Pancreas (tissue), 10 donors: ENCODE measurements around the gene RBBP5. TPM values are rescaled to one million over a fixed set of nuclear protein-coding genes. Genes with fewer than 3 reads are reported as not detected.

Source experiments
- ATAC-seq, 4 donors: fragments of 200-7000 bp; cut with Tn5 transposase; one replicate each; pipeline versions ENCODE4 v1.8.0 to v1.9.1; 2020; ENCODE audit warnings: mild to moderate bottlenecking in 4 of 4, moderate library complexity in 4 of 4
- DNase-seq, 6 donors: peaks; one replicate each; pipeline ENCODE4 v3.0.0-alpha.2; 2020
- FAIRE-seq: peaks from 2 replicates; lab custom pipeline; 2012; peaks lifted over from hg19 to GRCh38; lab: Jason Lieb, UNC
- H3K27ac ChIP-seq, 4 donors: fragments of 200-600 bp; sonication (generic); 1 replicate in 3 of 4; 2 replicates in 1 of 4; pipeline versions ENCODE4 v1.5.0 to v1.8.0; 2020
- H3K27me3 ChIP-seq, 4 donors: fragments of 200-600 bp; one replicate each; pipeline ENCODE4 v1.8.0; 2021
- H3K36me3 ChIP-seq, 3 donors: fragments of 200-600 bp; sonication (generic) in 1 of 3; one replicate each; pipeline versions ENCODE4 v1.5.0 to v1.8.0; 2020 to 2021
- H3K4me1 ChIP-seq, 3 donors: fragments of 200-600 bp; one replicate each; pipeline ENCODE4 v1.8.0; 2021
- H3K4me3 ChIP-seq, 4 donors: fragments of 200-600 bp; sonication (generic) in 2 of 4; one replicate each; pipeline versions ENCODE4 v1.5.0 to v1.8.0; 2020 to 2021
- H3K9me3 ChIP-seq, 4 donors: fragments of 200-600 bp; one replicate each; pipeline ENCODE4 v1.8.0; 2021
- WGBS, 2 donors: extraction: QIAGEN DNeasy Blood & Tissue Kit; methylation state at CpG; one replicate each; pipeline ENCODE4 v1.1.7; 2013; 5-methylcytosine and 5-hydroxymethylcytosine counted together
- intact Hi-C, 3 donors: fragments of 100-400 bp; cut with DNase I; formaldehyde crosslinking; loops; one replicate each; pipeline versions ENCODE4 v1.11.1 to v1.14.2; 2022
- polyA plus RNA-seq, 2 donors: library from polyadenylated mRNA; stranded (reverse); fragments of 200-250 nt; gene quantifications; one replicate each; pipeline ENCODE4 v1.2.3, GENCODE V29; 2013
- total RNA-seq, 6 donors: library from RNA; stranded (reverse); fragmentation: NEBNext Ultra II Directional in 4 of 6; extraction: Animal tissue kit (Norgen Biotek cat#: 25700) in 4 of 6; gene quantifications; one replicate each; pipeline versions ENCODE4 v1.2.1 to v1.2.4, GENCODE V29; 2021 to 2023
- TF ChIP-seq, protein P1 (sequence below), 4 donors: fragments of 200-600 bp; sonication (generic) in 3 of 4; IDR thresholded peaks; one replicate each; pipeline versions ENCODE4 v1.5.0 to v1.8.0; 2021; ENCODE audit warnings: antibody characterized with exemption in 4 of 4
- donor health status: healthy with polysubstance abuse.
- donor health status: DM: no; HTN: no; CAD: no; lungs with moderate emphysema.
- donor health status: DM: no; HTN: no; CAD: no.
- donor health status: control.
- donor health status: control.
- donor health status: Bipolar disorder and iron deficiency.
- donor health status: DM: yes; HTN: yes; CAD: no.
- donor health status: DM: no; HTN: no; CAD: no.
- donor health status: DM: no; HTN: no; CAD: no.
- donor health status: DM: yes; HTN: yes; CAD: no.

Gene RBBP5
- total and polyA plus RNA-seq, 8 donors: 3.0 to 10.9 (median 7.7) TPM

DNA sequence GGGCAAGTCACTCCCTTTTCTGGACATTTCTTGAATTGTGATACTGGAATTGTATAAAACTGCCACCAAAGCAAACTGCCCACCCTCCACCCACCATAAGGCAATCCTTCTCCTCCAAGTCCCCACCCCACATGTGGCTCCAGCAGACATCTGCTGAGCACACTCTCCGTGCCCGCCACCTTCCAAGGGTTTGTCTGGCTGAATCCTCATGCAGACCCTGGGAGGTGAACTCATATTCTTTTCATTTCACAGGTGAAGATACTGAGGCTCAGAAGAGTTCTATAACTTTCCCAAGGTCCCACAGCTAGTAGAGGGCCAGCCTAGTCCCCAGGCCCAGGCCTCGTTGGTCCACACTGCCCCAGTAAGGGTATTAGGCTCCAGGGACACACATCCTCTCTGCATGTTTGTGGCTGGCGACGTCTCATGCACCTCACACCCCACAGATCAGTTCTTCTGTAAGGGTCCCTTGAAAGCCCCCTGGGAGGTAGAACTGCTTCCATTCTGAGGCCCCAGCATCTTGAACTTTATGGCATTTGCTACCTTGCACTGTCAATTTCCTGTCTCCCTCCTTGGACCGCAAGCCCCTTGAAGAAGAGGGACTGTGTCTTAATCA, 64.7 kb downstream of the RBBP5 start:
- Histone ChIP-seq H3K9me3 (no peaks in the 10 kb centered on the region), H3K4me3 (no peak overlapping the region), H3K4me1 (no peaks in the 10 kb centered on the region), H3K36me3 (no peaks in the 10 kb centered on the region), H3K27ac (no peak overlapping the region), H3K27me3 (no peaks in the 10 kb centered on the region)
- DNase-seq (peak in 1 of 6 donors; percentile 7), ATAC-seq (no peak), FAIRE-seq (no peak)
- TF ChIP-seq, protein P1, sequence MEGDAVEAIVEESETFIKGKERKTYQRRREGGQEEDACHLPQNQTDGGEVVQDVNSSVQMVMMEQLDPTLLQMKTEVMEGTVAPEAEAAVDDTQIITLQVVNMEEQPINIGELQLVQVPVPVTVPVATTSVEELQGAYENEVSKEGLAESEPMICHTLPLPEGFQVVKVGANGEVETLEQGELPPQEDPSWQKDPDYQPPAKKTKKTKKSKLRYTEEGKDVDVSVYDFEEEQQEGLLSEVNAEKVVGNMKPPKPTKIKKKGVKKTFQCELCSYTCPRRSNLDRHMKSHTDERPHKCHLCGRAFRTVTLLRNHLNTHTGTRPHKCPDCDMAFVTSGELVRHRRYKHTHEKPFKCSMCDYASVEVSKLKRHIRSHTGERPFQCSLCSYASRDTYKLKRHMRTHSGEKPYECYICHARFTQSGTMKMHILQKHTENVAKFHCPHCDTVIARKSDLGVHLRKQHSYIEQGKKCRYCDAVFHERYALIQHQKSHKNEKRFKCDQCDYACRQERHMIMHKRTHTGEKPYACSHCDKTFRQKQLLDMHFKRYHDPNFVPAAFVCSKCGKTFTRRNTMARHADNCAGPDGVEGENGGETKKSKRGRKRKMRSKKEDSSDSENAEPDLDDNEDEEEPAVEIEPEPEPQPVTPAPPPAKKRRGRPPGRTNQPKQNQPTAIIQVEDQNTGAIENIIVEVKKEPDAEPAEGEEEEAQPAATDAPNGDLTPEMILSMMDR (IDR thresholded peaks at IDR 0.05): no peak
- WGBS, 2 donors: 89 to 94% methylated on average over 6 of the region's 6 CpGs
- intact Hi-C loops: loop anchor here in 2 of 3 donors (5.0 kb wide), 2 partner anchors 65 to 75 kb away; no protein-coding TSS in a partner anchor

- intact Hi-C loops: loop anchor here in 2 of 3 donors (5.0 kb wide), 2 partner anchors 64 to 74 kb away; no protein-coding TSS in a partner anchor
- 74 to 76% methylated on average over 13 of the region's 13 CpGs for WGBS, 2 donors
- H3K27me3 ChIP-seq: no peaks in the 10 kb centered on the region
- no peaks in the 10 kb centered on the region for H3K9me3 ChIP-seq
- no peak for FAIRE-seq
- TF ChIP-seq, protein P1 (IDR thresholded peaks at IDR 0.05): no peak
- ATAC-seq: no peak
- no peaks in the 10 kb centered on the region for H3K36me3 ChIP-seq
- H3K27ac ChIP-seq: no peak overlapping the region
- DNase-seq: peak in 1 of 6 donors; percentile 32
- no peaks in the 10 kb centered on the region for H3K4me1 ChIP-seq
- no peak overlapping the region for H3K4me3 ChIP-seq
Measured at GRCh38 chr1:205056188-205056611, 65.6 kb downstream of the RBBP5 start.

DNA sequence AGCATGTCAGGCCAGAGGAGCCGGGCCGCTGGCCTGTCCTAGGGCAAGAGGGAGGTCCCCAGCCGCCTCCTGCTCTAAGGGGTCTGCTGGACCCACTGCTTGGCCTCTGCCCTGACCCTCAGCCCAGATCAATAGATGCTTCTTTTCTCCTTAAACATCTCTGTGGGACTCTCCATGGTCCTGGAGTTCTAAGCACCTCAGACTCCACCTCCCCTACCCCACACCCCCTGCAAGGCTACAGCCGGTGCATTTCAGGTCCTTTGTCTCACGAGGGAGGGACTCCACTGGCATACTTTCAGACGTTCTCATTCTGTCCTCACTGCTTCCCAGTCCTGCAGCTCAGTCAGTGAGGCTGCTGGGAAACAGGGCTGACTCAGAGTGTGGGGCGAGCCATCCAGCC, 67.8 kb downstream of the RBBP5 start:
- intact Hi-C loops: no loop called here
- Histone ChIP-seq H3K4me3 (no peak overlapping the region), H3K36me3 (no peaks in the 10 kb centered on the region), H3K27me3 (no peaks in the 10 kb centered on the region), H3K27ac (no peak overlapping the region), H3K4me1 (no peaks in the 10 kb centered on the region), H3K9me3 (no peaks in the 10 kb centered on the region)
- TF ChIP-seq, protein P1 (IDR thresholded peaks at IDR 0.05): no peak
- 52 to 65% methylated on average over 7 of the region's 7 CpGs for WGBS, 2 donors
- DNase-seq (no peak), ATAC-seq (no peak), FAIRE-seq (no peak)

- Histone ChIP-seq H3K4me1 (no peaks in the 10 kb centered on the region), H3K27me3 (no peaks in the 10 kb centered on the region), H3K36me3 (no peaks in the 10 kb centered on the region), H3K4me3 (no peak overlapping the region), H3K9me3 (no peaks in the 10 kb centered on the region), H3K27ac (no peak overlapping the region)
- DNase-seq: no peak
- intact Hi-C loops: no loop called here
- no peak for FAIRE-seq
- 79 to 91% methylated on average over 5 of the region's 5 CpGs for WGBS, 2 donors
- TF ChIP-seq, protein P1 (IDR thresholded peaks at IDR 0.05): no peak
- no peak for ATAC-seq
Measured at GRCh38 chr1:205053296-205053695, 68.5 kb downstream of the RBBP5 start.

DNA sequence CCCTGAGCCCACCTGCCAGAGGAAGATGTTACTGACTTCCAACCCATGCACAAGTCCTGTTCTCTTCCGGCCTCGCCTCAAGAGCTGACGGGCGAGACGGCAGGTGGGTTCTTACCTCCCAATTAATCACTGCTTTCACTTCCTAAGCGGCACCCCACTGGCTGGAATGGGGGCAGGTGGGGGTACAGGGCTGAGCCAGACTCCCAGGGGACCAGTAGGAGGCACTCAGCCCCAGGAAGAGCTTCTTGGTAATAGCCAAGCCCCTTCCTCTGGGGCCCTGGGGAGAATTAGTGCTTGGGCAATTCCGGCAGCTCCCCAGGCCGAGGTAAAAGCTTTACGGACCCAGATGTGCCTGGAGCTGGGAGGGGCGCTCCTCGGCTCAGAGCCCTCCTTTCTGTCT, 69.1 kb downstream of the RBBP5 start:
- Histone ChIP-seq H3K4me1 (no peaks in the 10 kb centered on the region), H3K4me3 (no peak overlapping the region), H3K9me3 (no peaks in the 10 kb centered on the region), H3K27me3 (no peaks in the 10 kb centered on the region), H3K27ac (no peak overlapping the region), H3K36me3 (no peaks in the 10 kb centered on the region)
- DNase-seq (no peak), FAIRE-seq (no peak), ATAC-seq (no peak)
- TF ChIP-seq, protein P1 (IDR thresholded peaks at IDR 0.05): no peak
- intact Hi-C loops: no loop called here
- 78 to 83% methylated on average over 11 of the region's 11 CpGs for WGBS, 2 donors
